Psoas muscle (tissue), 8 donors: ENCODE data around the gene LRTM2. TPM values are rescaled to one million over a fixed set of nuclear protein-coding genes. Genes with fewer than 3 reads are reported as not detected.

Experiments
- ATAC-seq, 4 donors: fragments of 200-7000 bp; cut with Tn5 transposase; one replicate each; pipeline ENCODE4 v1.9.1; 2020; ENCODE audit warnings: moderate library complexity in 3 of 4, mild to moderate bottlenecking in 2 of 4
- DNase-seq, 2 donors: peaks; one replicate each; pipeline ENCODE4 v3.0.0-alpha.2; 2020
- H3K27ac ChIP-seq: fragments of 200-600 bp; one replicate; pipeline ENCODE4 v1.8.0; 2022
- H3K27me3 ChIP-seq, 3 donors: fragments of 200-600 bp in 1 of 3; one replicate each; pipeline versions ENCODE4 v1.6.1 to v1.8.0; 2013 to 2022; ENCODE audit warnings: low read length in 2 of 3, mild to moderate bottlenecking in 2 of 3, moderate library complexity in 1 of 3; ENCODE audit not compliant: insufficient read depth in 3 of 3
- H3K36me3 ChIP-seq, 2 donors: fragments of 200-600 bp in 1 of 2; one replicate each; pipeline versions ENCODE4 v1.6.1 to v1.8.0; 2013 to 2022; ENCODE audit warnings: low read depth in 1 of 2, mild to moderate bottlenecking in 1 of 2, moderate library complexity in 1 of 2; ENCODE audit not compliant: insufficient read depth in 1 of 2
- H3K4me1 ChIP-seq: fragments of 200-600 bp; one replicate; pipeline ENCODE4 v1.8.0; 2022
- H3K4me3 ChIP-seq: fragments of 200-600 bp; one replicate; pipeline ENCODE4 v1.8.0; 2022; ENCODE audit warnings: mild to moderate bottlenecking
- H3K9me3 ChIP-seq: fragments of 200-600 bp; one replicate; pipeline ENCODE4 v1.8.0; 2022
- CTCF ChIP-seq: fragments of 200-600 bp; IDR thresholded peaks from one replicate; pipeline ENCODE4 v1.8.0; 2022; ENCODE audit warnings: antibody characterized with exemption
- WGBS, 3 donors: extraction: QIAGEN DNeasy Blood & Tissue Kit; methylation state at CpG; one replicate each; pipeline versions ENCODE4 v1.1.6 to v1.1.7; 2013; 5-methylcytosine and 5-hydroxymethylcytosine counted together
- intact Hi-C, 2 donors: fragments of 100-400 bp; cut with DNase I; formaldehyde crosslinking; loops; one replicate each; pipeline versions ENCODE4 v1.11.0 to v1.14.2; 2022
- polyA plus RNA-seq, 3 donors: library from polyadenylated mRNA; stranded (reverse); fragments of 200-250 nt; gene quantifications; one replicate each; pipeline ENCODE4 v1.2.3, GENCODE V29; 2013
- total RNA-seq, 4 donors: library from RNA; stranded (reverse); fragmentation: NEBNext Ultra II Directional in 2 of 4; extraction: Animal tissue kit (Norgen Biotek cat#: 25700) in 2 of 4; gene quantifications; one replicate each; pipeline versions ENCODE4 v1.2.1 to v1.2.4, GENCODE V29; 2021 to 2023
- donor health status: healthy with polysubstance abuse.
- donor health status: DM: no; HTN: no; CAD: no; lungs with moderate emphysema.
- donor health status: Bipolar disorder and iron deficiency.
- donor health status: healthy.
- donor health status: DM: yes; HTN: yes; CAD: no.
- donor health status: DM: no; HTN: no; CAD: no.
- donor health status: DM: no; HTN: no; CAD: no.
- donor health status: DM: yes; HTN: yes; CAD: no.

The LRTM2 gene
- total and polyA plus RNA-seq, 7 donors: not detected

- H3K4me1 ChIP-seq: no peaks in the 10 kb centered on the region
- intact Hi-C loops: no loop called here
- no peak overlapping the region for H3K27ac ChIP-seq
- H3K9me3 ChIP-seq: no peaks in the 10 kb centered on the region
- TF ChIP-seq CTCF: no peak
- DNase-seq (no peak), ATAC-seq (no peak)
- no peak overlapping the region for H3K4me3 ChIP-seq
- WGBS, 3 donors: 47 to 67% (median 49%) methylated on average over 11 of the region's 11 CpGs
- no peaks in the 10 kb centered on the region for H3K36me3 ChIP-seq
- peaks cover 0 to 49% (median 22%) of the 10 kb centered on the region in 3 donors for H3K27me3 ChIP-seq
These were observed 529 bp downstream of the LRTM2 start for GRCh38 chr12:1820896-1821291.

- H3K27ac ChIP-seq: no peak overlapping the region
- no peak for ATAC-seq
- intact Hi-C loops: no loop called here
- 18 to 28% (median 27%) methylated on average over 12 of the region's 12 CpGs for WGBS, 3 donors
- peaks cover 0 to 50% (median 24%) of the 10 kb centered on the region in 3 donors for H3K27me3 ChIP-seq
- TF ChIP-seq CTCF: no peak
- no peaks in the 10 kb centered on the region for H3K36me3 ChIP-seq
- H3K9me3 ChIP-seq: no peaks in the 10 kb centered on the region
- DNase-seq: no peak
- H3K4me1 ChIP-seq: no peaks in the 10 kb centered on the region
- no peak overlapping the region for H3K4me3 ChIP-seq
These were observed 1.4 kb downstream of the LRTM2 start for GRCh38 chr12:1821805-1822204.

GRCh38 chr12:1822699-1823098 is 2.3 kb downstream of the LRTM2 start:
- ATAC-seq (no peak), DNase-seq (no peak)
- H3K9me3 ChIP-seq: no peaks in the 10 kb centered on the region
- H3K36me3 ChIP-seq: no peaks in the 10 kb centered on the region
- WGBS, 3 donors: 69 to 74% (median 72%) methylated on average over 11 of the region's 11 CpGs
- no peak overlapping the region for H3K27ac ChIP-seq
- peaks cover 0 to 59% (median 24%) of the 10 kb centered on the region in 3 donors for H3K27me3 ChIP-seq
- H3K4me3 ChIP-seq: no peak overlapping the region
- H3K4me1 ChIP-seq: no peaks in the 10 kb centered on the region
- intact Hi-C loops: no loop called here
- no peak for TF ChIP-seq CTCF

- Histone ChIP-seq H3K4me3 (no peak overlapping the region), H3K36me3 (no peaks in the 10 kb centered on the region), H3K27ac (no peak overlapping the region), H3K4me1 (no peaks in the 10 kb centered on the region), H3K9me3 (no peaks in the 10 kb centered on the region), H3K27me3 (peaks cover 0 to 64% (median 24%) of the 10 kb centered on the region in 3 donors)
- WGBS, 3 donors: 95 to 97% (median 95%) methylated on average over 9 to 10 of the region's 10 CpGs
- no peak for DNase-seq
- intact Hi-C loops: no loop called here
- TF ChIP-seq CTCF: no peak
- no peak for ATAC-seq
These were observed 2.9 kb downstream of the LRTM2 start for GRCh38 chr12:1823237-1823636.

- 73 to 78% (median 74%) methylated on average over 14 of the region's 14 CpGs for WGBS, 3 donors
- no peak for ATAC-seq
- no peaks in the 10 kb centered on the region for H3K9me3 ChIP-seq
- no peaks in the 10 kb centered on the region for H3K4me1 ChIP-seq
- no peaks in the 10 kb centered on the region for H3K36me3 ChIP-seq
- no peak overlapping the region for H3K4me3 ChIP-seq
- no peak for TF ChIP-seq CTCF
- H3K27ac ChIP-seq: no peak overlapping the region
- no peak for DNase-seq
- intact Hi-C loops: no loop called here
- peaks cover 0 to 56% (median 18%) of the 10 kb centered on the region in 3 donors for H3K27me3 ChIP-seq
These were observed 5.2 kb downstream of the LRTM2 start for GRCh38 chr12:1825382-1826102.
